ENCODE results near the gene KIAA0753.

DNA sequence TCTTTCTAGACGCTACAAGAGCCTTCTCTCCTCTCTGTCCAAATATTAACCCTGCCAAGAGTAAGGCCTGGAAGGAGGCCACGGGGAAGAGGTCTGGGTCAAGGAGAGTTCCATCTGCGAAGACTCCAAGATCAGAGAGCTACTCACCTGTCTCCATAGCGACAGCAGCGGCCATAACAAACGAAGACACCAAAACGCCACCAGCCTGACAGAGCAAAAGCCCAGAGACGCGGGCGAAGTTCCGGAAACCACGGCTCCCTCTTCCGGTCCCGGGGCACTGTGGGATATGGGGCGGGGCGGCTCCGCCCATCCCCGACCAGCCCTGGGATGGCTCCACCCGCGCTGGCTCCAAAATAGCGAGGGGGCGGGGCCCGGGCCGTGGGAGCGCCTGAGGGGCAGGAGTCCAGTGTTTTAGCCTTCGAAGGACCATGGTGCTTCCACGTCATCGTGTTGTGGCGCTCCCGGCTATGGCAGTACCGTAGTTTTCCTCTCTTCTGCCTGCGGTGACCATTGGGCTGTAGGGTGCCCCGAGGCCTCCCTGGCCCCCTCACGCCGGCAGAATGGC lies 10.9 kb upstream of the KIAA0753 start, which contains the start of the genes C17orf100 and MED31:
- TF ChIP-seq, protein P1, sequence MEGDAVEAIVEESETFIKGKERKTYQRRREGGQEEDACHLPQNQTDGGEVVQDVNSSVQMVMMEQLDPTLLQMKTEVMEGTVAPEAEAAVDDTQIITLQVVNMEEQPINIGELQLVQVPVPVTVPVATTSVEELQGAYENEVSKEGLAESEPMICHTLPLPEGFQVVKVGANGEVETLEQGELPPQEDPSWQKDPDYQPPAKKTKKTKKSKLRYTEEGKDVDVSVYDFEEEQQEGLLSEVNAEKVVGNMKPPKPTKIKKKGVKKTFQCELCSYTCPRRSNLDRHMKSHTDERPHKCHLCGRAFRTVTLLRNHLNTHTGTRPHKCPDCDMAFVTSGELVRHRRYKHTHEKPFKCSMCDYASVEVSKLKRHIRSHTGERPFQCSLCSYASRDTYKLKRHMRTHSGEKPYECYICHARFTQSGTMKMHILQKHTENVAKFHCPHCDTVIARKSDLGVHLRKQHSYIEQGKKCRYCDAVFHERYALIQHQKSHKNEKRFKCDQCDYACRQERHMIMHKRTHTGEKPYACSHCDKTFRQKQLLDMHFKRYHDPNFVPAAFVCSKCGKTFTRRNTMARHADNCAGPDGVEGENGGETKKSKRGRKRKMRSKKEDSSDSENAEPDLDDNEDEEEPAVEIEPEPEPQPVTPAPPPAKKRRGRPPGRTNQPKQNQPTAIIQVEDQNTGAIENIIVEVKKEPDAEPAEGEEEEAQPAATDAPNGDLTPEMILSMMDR (IDR thresholded peaks at IDR 0.05): peak in 1 of 7 experiments; percentile 23
- peak; percentile 62 to 81 (median 77) for TF ChIP-seq POLR2A (IDR thresholded peaks at IDR 0.05)
